Measurements from ENCODE around the gene PSMA3.
A peak's percentile ranks its signal among the peaks of the same experiment; 100 is the strongest.

The PSMA3 gene

DNA sequence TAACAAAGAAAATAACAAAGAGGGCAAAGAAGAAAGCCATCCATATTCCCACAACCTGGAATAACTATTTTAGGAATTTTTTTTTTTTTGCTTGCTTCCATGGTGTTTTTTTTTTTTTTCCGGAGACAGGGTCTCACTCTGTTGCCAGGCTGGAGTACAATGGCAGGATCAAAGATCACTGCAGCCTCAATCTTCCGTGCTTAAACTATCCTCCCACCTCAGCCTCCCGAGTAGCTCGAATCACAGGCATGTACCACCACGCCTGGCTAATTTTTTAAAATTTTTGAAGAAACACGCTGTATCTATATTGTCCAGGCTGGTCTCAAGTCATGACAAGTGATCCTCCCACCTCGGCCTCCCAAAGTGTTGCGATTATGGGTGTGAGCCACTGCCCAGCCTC is 33.5 kb downstream of the PSMA3 start:
- TF ChIP-seq JUND (IDR thresholded peaks at IDR 0.05; ENCODE audit: low read depth), result no peak
- DNase-seq (ENCODE audit: low read depth in 1 of 2, low spot score in 1 of 2), result no peak
- in situ Hi-C loops (cut with HindIII; ENCODE audit: low pct_unique_long_range_greater_than_20kb, low sequenced_read_pairs), result no loop called here

DNA sequence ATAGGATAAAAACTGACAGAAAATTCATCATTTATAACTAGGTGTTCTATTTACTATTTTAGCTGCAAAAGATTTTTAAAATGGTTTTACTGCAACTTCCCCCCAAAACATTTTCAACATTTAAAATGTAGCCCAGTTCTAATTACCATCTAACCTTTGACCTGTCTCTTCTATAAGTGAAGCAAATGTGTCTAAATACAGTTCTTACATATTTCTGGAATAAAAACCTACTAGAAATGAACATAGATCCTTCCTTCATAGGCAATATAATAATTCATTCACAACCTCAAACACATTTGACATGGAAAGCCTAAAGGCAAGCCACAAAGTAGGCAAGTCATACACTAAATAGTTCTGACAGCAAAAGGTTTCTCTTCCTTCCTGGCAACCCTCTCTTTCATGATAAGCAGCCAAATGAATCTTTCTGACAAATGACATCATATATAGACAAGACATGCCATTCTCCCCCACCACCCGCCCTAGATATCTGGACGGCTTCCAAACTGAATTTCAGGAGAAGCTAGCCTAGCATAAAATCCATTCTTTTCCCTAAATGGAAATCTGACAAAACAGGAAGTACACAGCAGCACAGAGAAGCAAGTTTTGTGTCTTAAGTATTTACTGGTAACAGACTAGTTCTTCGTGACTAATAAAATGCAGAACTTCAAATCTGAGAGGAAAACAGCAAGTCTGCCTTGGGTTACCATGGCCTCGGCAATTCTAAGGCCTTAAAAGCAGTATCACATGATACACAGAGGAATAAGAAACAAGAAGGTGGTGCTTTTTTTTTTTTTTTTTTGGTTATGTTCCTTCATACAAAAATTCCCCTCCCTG is 36.5 kb downstream of the PSMA3 start:
- in situ Hi-C loops (cut with HindIII; ENCODE audit: low pct_unique_long_range_greater_than_20kb, low sequenced_read_pairs), result no loop called here
- DNase-seq (ENCODE audit: low read depth in 1 of 2, low spot score in 1 of 2), result no peak
- no peak for TF ChIP-seq JUND (IDR thresholded peaks at IDR 0.05; ENCODE audit: low read depth)

DNA sequence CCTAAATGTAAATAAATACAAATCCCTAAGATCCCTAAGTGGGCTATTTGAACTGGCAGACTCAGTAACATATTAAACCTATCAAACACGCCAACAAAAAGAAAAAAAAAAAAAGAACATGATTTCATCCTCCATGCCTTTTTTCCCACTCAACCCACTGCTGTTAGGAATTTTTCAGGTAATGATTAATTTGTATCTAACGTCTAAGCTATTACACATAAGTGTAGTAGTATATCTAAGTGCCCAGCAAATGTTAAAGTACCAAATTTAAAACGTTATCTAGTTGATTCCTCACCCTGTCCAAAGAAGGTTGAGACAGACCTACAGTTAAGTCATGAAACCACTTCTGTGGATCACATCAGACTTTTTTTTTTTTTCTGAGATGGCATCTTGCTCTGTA is 37.3 kb downstream of the PSMA3 start:
- in situ Hi-C loops (cut with HindIII; ENCODE audit: low pct_unique_long_range_greater_than_20kb, low sequenced_read_pairs), result no loop called here
- no peak for TF ChIP-seq JUND (IDR thresholded peaks at IDR 0.05; ENCODE audit: low read depth)
- DNase-seq (ENCODE audit: low read depth in 1 of 2, low spot score in 1 of 2), result no peak

DNA sequence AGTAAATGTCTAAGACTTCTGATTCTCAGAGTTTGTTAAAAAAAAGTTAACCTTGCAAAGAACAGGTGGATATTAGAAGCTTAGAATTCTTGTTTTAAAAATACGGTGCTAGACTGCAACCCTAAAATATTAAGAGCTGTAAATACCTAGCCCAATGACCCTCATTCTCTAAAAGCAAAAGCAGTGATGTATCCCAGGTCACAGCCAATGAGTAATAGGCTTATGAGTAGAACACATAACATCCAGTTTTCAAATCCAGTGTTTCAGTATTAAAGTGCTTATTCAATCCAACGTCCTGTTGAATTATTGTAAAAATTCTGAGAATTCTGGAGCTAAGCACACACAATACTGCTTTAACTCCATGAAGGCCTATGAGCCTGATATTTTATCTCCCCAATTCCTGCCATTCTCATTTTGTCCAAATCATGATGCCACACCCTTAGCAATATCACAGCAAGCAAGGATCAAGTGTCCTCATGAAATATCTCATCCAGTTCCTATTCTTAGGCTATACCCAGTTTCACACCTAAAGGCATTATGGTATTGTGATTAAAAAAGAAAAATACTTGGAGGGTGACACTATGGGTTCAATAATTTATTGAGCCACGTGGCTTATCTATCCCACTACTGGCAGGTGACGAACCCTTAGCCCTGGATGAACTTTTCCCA is 38.4 kb downstream of the PSMA3 start:
- no peak for TF ChIP-seq JUND (IDR thresholded peaks at IDR 0.05; ENCODE audit: low read depth)
- in situ Hi-C loops (cut with HindIII; ENCODE audit: low pct_unique_long_range_greater_than_20kb, low sequenced_read_pairs), result no loop called here
- no peak for DNase-seq (ENCODE audit: low read depth in 1 of 2, low spot score in 1 of 2)

DNA sequence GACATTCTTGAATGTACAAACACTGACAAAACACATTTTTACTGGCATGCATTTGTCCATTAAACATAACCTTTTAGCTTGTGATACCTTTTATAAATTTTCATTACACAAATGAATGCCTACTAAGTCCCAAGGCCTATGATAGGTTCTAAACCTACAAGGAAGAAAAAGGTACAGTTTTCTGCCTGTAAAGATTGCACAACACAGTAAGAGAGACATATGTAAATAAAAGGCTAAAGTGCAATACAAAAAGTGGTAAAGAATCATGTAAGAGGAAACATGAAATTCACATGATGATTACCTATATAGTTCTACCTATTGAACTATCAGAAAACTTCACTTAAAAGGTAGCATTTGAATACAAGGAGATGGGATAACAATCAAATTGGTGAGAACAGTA is 39.1 kb downstream of the PSMA3 start:
- in situ Hi-C loops (cut with HindIII; ENCODE audit: low pct_unique_long_range_greater_than_20kb, low sequenced_read_pairs), result no loop called here
- no peak for TF ChIP-seq JUND (IDR thresholded peaks at IDR 0.05; ENCODE audit: low read depth)
- DNase-seq (ENCODE audit: low read depth in 1 of 2, low spot score in 1 of 2), result no peak

DNA sequence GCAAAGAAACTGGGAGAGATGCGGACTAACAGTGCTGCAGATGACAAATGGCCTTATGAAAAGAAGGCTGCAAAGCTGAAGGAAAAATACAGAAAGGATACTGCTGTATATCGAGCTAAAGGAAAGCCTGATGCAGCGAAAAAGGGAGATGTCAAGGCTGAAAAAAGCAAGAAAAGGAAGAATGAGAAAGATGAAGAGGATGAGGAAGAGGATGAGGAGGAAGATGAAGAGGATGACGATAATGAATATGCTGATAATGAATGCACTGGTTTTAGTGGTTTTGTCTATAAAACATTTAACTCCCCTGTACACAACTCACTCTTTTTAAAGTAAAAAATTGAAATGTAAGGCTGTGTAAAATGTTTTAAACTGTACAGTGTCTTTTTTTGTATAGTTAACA is 40.5 kb downstream of the PSMA3 start:
- DNase-seq (ENCODE audit: low read depth in 1 of 2, low spot score in 1 of 2), result no peak
- no peak for TF ChIP-seq JUND (IDR thresholded peaks at IDR 0.05; ENCODE audit: low read depth)
- in situ Hi-C loops (cut with HindIII; ENCODE audit: low pct_unique_long_range_greater_than_20kb, low sequenced_read_pairs), result no loop called here

DNA sequence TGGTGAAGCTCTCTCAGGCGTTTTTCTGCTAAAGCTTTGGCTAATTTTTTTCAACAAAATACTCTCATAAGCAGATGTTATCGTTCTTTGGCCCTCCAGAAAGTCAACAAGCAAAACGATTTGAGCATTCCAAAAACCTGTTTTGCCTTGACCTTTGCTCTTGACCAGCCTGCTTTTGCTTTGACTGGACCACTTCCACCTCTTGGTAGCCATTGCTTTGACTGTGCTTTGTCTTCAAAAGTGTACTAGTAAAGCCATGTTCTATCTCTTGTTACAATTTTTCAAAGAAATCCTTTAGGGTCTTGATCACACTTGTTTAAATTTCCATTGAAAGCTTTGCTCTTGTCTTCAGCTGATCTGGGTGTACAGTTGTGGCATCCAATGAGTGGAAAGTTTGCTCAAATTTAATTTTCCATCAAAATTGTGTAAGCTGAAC is 43.0 kb downstream of the PSMA3 start:
- DNase-seq (ENCODE audit: low read depth in 1 of 2, low spot score in 1 of 2), result peak in 1 of 2 experiments; percentile 71
- in situ Hi-C loops (cut with HindIII; ENCODE audit: low pct_unique_long_range_greater_than_20kb, low sequenced_read_pairs), result no loop called here
- TF ChIP-seq JUND (IDR thresholded peaks at IDR 0.05; ENCODE audit: low read depth), result no peak

DNA sequence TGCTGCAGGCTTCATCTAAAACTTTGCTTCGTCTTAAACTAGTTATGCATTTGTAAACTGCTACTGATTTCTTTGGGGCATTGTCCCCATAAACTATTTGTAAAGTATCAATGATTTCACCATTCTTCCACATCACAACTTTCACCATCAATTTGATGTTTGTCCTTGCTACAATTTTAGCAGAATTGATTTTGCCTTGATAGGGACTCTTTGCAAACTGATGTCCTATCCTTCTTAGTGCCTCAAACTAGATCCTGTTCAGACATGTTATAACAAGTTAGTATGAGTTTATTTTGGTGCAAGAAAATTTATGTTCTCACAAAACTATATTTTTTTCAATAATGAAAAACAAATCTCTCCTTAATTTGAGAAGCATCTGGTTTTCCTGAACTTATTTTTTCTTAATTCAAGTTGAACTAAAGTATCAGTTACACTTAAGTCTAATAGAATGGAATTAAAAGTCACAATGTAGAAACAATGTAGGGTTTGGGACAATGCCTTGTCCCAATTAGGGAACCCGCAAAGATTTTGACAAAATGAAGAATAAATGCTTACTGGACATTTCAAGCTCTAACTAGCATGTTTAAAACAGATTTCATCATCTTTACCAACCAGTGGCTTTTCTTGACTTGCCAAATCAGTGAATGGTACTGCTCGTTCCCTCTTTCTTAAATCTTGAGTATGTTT is 43.6 kb downstream of the PSMA3 start:
- in situ Hi-C loops (cut with HindIII; ENCODE audit: low pct_unique_long_range_greater_than_20kb, low sequenced_read_pairs), result no loop called here
- TF ChIP-seq JUND (IDR thresholded peaks at IDR 0.05; ENCODE audit: low read depth), result no peak
- no peak for DNase-seq (ENCODE audit: low read depth in 1 of 2, low spot score in 1 of 2)

DNA sequence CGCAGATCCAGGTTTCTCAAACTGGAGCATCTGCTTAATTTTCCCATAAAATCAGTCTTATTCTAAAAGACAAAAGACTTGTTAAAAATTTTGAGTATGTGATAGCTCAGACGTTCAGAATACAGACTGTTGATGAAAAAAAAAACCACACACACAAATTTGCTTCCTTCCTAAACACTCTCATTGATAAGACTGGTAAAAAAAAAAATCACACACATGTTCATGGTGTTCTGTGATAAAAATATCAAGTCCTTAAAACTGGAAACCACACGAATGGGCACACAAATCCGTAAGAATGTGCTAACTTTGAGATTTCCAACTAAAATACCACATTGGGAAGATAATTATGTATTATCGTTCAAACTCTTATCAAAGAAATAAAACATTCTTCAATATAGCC is 47.0 kb downstream of the PSMA3 start:
- DNase-seq (ENCODE audit: low read depth in 1 of 2, low spot score in 1 of 2), result no peak
- TF ChIP-seq JUND (IDR thresholded peaks at IDR 0.05; ENCODE audit: low read depth), result no peak
- in situ Hi-C loops (cut with HindIII; ENCODE audit: low pct_unique_long_range_greater_than_20kb, low sequenced_read_pairs), result no loop called here

DNA sequence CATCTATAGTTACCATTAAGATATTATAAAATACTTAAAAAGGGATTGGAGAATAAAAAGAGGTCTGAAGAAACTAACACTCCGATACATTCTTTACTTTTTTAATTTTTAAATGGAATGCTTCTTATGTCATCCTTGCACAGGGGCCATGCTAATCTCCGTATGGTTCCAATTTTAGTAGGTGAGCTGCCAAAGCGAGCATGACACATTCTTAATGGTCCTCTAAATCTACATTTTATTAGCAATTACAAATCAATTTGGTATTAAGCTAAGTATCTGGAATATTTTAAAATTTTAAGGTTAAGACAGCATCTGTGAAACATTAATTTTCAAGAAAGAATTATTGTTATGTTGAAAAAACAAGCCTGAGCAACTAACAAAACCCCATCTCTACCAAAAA is 47.5 kb downstream of the PSMA3 start:
- no peak for DNase-seq (ENCODE audit: low read depth in 1 of 2, low spot score in 1 of 2)
- in situ Hi-C loops (cut with HindIII; ENCODE audit: low pct_unique_long_range_greater_than_20kb, low sequenced_read_pairs), result no loop called here

DNA sequence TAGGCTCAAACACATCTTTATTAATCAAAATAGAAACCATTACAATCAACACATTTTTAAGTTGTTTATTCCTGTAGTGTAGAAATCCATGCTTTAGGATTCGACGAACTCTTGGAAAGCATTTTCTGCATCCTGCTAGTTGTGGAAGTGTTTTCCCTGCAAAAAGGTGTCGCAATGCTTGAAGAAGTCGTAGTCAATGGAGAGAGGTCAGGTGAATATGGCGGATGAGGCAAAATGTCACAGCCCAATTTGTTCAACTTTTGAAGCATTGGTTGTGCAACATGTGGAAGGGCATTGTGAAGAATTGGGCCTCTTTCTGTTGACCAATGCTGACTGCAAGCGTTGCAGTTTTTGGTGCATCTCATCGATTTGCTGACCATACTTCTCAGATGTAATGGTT is 49.6 kb downstream of the PSMA3 start:
- in situ Hi-C loops (cut with HindIII; ENCODE audit: low pct_unique_long_range_greater_than_20kb, low sequenced_read_pairs), result no loop called here
- DNase-seq (ENCODE audit: low read depth in 1 of 2, low spot score in 1 of 2), result no peak
- TF ChIP-seq JUND (IDR thresholded peaks at IDR 0.05; ENCODE audit: low read depth), result no peak

More for the DNA sequence above, 47.5 kb downstream of the PSMA3 start:
- TF ChIP-seq JUND (IDR thresholded peaks at IDR 0.05; ENCODE audit: low read depth), result no peak

DNA sequence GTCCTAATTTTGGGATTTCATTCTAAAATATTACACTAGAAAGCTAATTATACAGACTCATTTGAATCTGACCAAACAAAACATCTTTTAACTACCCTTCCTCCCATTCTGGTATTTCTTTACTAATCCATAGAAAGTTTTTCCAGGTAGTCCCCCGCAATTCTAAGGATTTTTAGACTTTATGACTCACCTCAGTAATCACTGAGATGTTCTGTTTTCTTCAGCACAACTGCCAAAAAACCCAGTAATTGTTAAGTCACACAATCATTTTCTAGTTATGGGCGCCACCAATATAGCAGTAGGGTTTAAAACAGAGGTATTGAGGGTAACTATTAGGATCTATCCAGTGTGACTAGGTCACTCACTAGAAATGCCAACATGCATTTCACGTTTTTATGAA is 52.1 kb downstream of the PSMA3 start:
- in situ Hi-C loops (cut with HindIII; ENCODE audit: low pct_unique_long_range_greater_than_20kb, low sequenced_read_pairs), result no loop called here
- no peak for DNase-seq (ENCODE audit: low read depth in 1 of 2, low spot score in 1 of 2)
- TF ChIP-seq JUND (IDR thresholded peaks at IDR 0.05; ENCODE audit: low read depth), result no peak

DNA sequence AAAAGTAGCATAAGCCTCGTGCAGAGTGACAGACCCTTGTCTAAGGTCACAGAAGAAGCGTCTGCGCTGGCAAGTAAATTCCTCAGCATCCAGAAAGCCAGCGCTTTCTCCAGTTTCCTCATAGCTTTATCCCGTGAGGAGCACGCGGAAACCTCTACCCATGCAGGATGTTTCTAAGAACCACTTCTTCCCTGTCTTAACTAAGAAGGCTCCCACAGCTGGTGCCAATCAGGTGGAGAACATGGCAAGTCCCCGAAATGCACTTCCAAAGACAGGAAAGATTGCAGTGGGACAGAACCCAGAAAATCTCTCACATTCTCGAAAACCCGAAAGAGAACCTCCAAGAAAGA is 52.7 kb downstream of the PSMA3 start:
- in situ Hi-C loops (cut with HindIII; ENCODE audit: low pct_unique_long_range_greater_than_20kb, low sequenced_read_pairs), result no loop called here
- no peak for TF ChIP-seq JUND (IDR thresholded peaks at IDR 0.05; ENCODE audit: low read depth)
- DNase-seq (ENCODE audit: low read depth in 1 of 2, low spot score in 1 of 2), result no peak
